Measurements from ENCODE around the gene COX10.
"Not testable (repeated sequence)": the region's sequence is repeated elsewhere in the genome, so short reads cannot be mapped to it uniquely, and the experiment has no call there.

Gene COX10

DNA sequence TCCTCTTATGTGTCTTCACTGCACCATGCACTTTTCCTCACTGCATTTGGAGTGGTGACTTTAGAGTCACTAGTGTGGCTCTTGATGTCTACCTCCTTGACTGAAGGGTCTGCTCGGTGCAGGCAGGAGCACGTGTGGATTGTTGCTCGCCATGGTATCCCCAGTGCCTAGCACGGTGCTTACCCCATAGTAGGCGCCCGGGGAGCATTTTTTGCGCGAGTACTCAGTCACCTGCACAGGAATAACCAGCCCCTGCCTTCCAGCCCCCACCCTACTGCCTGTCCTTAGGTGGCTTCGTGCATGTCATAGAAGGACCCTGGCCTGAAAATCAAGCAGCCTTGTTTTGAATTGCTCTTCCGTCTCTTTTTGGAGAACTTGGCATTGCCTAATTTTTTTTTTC is 136.1 kb downstream of the COX10 start:
- DNase-seq (ENCODE audit: low read depth) = no peak

GRCh38 chr17:14205992-14206461 is 136.7 kb downstream of the COX10 start:
- no peak for DNase-seq (ENCODE audit: low read depth)

- no peak for DNase-seq (ENCODE audit: low read depth)
These were observed 137.6 kb downstream of the COX10 start for GRCh38 chr17:14206891-14207290.

GRCh38 chr17:14207791-14208190 is 138.5 kb downstream of the COX10 start:
- no peak for DNase-seq (ENCODE audit: low read depth)

DNA sequence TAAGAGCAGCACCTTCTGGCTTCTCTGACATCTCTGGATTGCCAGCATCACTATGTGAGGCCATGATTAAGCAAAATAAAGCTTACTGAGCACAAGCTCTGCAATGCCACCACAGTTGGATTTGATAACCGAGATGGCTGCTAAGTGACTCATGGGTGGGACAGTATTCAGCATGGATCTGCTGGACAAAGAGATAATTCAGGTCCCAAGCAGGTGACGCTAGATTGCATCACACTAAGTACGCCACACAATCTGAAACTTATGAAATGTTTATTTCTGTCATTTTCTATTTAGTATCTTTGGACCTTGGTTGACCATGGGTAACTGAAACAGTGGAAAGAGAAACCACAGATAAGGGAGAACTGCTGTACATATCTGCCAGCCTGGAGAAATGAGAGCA is 139.9 kb downstream of the COX10 start:
- DNase-seq (ENCODE audit: low read depth) = no peak

DNA sequence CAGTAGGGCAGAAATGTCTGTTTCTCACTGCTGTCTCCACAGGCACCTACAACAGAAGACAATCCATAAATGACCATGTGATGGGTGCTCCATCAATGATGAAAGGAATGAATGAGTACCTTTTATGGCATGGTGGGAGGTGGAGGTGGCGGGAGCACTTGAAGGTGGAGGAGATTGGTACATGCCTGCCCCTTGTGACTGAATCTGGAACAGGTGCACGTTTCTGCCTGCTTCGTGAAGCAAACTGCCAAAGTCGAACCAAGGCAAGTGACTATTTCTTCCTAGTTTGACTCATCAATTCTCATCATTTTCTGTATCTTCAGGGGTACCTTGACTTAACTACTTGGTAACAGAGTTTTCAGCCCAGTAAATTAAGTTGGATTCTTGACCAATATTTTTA is 141.9 kb downstream of the COX10 start:
- DNase-seq (ENCODE audit: low read depth) = no peak

DNA sequence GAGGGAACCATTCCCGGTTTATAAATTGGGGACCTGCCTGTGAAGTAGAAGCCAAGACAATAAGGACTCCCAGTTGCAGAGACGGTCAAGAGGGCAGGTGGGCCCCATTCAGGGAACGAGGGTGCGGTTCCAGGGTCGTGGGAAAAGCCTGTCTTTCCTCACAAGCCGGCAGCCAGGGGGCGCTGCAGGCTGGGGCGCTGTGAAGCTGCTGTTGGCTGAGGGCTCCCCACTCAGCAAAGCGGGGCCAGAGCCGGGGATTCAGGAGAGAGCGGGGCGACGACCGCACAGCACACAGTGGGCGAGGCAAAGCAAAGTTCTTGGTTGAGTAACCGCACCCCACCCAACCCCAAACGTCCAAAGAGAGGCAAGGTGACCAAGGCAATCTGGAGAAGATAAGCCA is 142.5 kb downstream of the COX10 start:
- no peak for DNase-seq (ENCODE audit: low read depth)

- no peak for DNase-seq (ENCODE audit: low read depth)
These were observed 143.1 kb downstream of the COX10 start for GRCh38 chr17:14212401-14212800.

DNA sequence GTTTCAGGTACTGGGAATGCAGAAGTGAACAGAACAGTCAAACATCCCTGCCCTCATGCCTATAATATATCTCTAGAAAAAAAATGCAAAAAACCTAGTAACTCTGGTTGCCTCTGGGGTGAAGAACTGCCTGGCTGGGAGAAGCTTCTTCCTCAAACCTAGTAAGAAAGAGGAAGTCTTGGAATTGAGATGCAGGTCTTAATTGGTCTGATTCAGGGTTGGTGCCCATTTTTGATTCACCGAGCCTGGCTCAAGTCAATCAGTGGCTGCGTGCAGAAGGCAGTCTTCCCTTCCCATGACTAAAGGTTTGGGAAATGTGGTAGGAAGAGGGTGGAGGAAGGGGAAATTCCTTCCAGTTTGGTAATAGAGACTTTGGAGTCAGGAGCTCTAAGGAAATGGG is 145.0 kb downstream of the COX10 start:
- peak; percentile 24 for DNase-seq (ENCODE audit: low read depth)

GRCh38 chr17:14222611-14223010 is 153.3 kb downstream of the COX10 start:
- no peak for DNase-seq (ENCODE audit: low read depth)

GRCh38 chr17:14225254-14225980 is 156.1 kb downstream of the COX10 start:
- DNase-seq (ENCODE audit: low read depth) = no peak

- DNase-seq (ENCODE audit: low read depth) = no peak
These were observed 157.7 kb downstream of the COX10 start for GRCh38 chr17:14227052-14227451.

DNA sequence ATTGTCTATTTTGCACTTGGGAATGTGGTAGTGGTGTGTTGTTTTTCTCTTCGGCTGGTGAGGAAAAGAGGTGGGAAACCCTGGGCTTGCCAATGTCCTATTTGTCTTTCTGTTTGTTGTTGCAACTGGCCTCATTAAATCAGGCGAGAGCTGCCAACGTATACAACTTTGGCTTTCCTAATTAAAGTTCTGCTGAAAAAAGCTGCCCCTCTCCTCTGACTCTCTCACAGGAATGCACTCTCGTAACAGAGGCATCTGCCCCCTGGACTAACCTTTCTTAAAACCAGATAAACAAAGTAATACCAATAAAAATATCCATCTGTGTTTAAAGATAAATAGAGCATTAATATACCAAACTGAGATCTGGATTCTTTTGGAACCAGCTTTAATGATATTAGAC is 159.6 kb downstream of the COX10 start:
- DNase-seq (ENCODE audit: low read depth) = no peak

DNA sequence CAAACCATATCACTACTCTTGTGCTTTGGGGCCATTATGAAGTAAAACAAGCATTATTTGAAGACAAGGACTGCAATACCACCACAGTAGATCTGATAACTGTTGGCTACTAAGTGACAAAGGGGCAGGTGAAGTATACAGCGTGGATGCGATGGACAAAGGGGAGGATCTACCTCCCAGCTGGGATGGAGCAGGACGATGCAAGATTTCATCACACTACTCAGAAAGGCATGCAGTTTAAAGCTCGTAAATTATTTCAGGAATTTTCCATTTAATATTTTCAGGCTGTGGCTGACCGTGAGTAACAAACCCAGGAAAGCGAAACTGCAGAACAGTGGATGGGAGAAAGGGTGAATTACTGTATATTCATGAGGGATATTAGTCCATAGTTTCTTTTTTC is 161.9 kb downstream of the COX10 start:
- DNase-seq (ENCODE audit: low read depth) = not testable (repeated sequence)

- not testable (repeated sequence) for DNase-seq (ENCODE audit: low read depth)
These were observed 165.7 kb downstream of the COX10 start for GRCh38 chr17:14235047-14235446.

DNA sequence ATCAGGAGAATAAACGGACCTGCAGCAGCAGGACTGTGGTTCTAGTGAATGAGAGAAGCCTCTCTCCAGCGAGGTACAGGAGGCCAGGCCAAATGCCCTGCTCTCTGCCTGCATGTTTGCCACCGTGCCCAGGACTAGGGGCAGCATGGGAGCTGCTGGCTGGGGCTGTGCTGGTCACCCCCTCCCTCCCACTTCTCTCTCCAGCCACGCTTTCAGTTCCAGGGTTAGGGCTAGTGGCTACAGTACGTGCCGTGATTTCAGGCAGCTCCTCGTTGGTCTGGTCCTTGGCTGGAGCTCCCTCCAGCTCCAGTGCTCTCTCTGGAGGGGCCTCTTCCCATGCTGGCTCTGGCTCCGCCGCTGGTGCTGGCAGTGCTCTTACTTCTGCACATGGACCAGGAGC is 166.7 kb downstream of the COX10 start:
- not testable (repeated sequence) for DNase-seq (ENCODE audit: low read depth)

DNA sequence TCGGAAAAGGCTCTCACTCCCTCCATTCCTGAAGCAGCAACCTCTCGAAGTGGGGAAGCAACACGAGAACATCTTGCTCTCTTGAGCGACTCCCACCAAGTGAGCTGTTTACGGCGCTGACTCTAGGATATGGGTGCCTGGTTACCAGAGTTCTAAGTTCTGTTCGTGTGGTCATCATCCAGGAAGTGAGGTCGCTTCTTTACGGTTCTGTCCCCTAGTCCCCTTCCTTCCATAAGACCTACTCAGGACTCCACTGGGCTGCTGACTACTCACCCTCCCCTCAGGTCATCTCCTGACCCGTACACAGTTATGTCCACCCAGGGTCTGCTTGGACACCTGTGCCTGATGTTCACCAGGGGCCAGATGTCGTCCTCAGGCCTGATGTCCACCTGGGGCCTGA is 167.5 kb downstream of the COX10 start, which contains the start of gene CDRT15:
Gene CDRT15, minus strand, starts transcription at position 101 of the 400 bp plus-strand sequence. Its CDS starts 29 bp downstream, at position 72.
- DNase-seq (ENCODE audit: low read depth) = not testable (repeated sequence)

- DNase-seq (ENCODE audit: low read depth) = not testable (repeated sequence)
These were observed 170.0 kb downstream of the COX10 start for GRCh38 chr17:14239271-14239670.

GRCh38 chr17:14245002-14245401 is 175.7 kb downstream of the COX10 start:
- DNase-seq (ENCODE audit: low read depth) = no peak

GRCh38 chr17:14245629-14246028 is 176.3 kb downstream of the COX10 start:
- no peak for DNase-seq (ENCODE audit: low read depth)

Data from stromal cell of bone marrow (primary cell).